Common myeloid progenitor, CD34-positive (primary cell): ENCODE results near the gene NSG1.

Experiments
- CTCF ChIA-PET: fragments of 350-600 bp; sonication (Branson Sonifier 250); formaldehyde crosslinking; loops from one replicate; lab custom pipeline; 2021; ENCODE audit warnings: antibody characterized with exemption; lab: Charles Lee
- POLR2A ChIA-PET: fragments of 350-600 bp; sonication (Branson Sonifier 250); formaldehyde crosslinking; loops from one replicate; lab custom pipeline; 2021; ENCODE audit warnings: antibody characterized with exemption; lab: Charles Lee
- DNase-seq, 3 donors: peaks; one replicate each; pipeline versions ENCODE4 v3.0.0 to v3.0.0-alpha.2; 2013
- H3K27ac ChIP-seq, 2 experiments: 1 replicate in 1 of 2; 2 replicates in 1 of 2; pipeline ENCODE4 v1.7.0; 2013; ENCODE audit warnings: inconsistent platforms in 2 of 2, low read length in 2 of 2, mild to moderate bottlenecking in 2 of 2, low read depth in 1 of 2, moderate library complexity in 1 of 2; ENCODE audit not compliant: severe bottlenecking in 2 of 2, insufficient read depth in 1 of 2, poor library complexity in 1 of 2
- H3K27me3 ChIP-seq, 5 experiments: replicated peaks in 2 of 5; 1 replicate in 3 of 5; 2 replicates in 2 of 5; pipeline versions ENCODE4 v1.6.1 to v1.7.0; 2013; ENCODE audit warnings: low read length in 4 of 5, mild to moderate bottlenecking in 2 of 5, moderate library complexity in 2 of 5, inconsistent platforms in 1 of 5; ENCODE audit not compliant: insufficient read depth in 5 of 5, control insufficient read depth in 4 of 5
- H3K36me3 ChIP-seq, 4 experiments: 1 replicate in 2 of 4; 2 replicates in 2 of 4; pipeline versions ENCODE4 v1.6.1 to v1.7.0; 2013; ENCODE audit warnings: low read length in 3 of 4, control low read depth in 1 of 4, mild to moderate bottlenecking in 1 of 4; ENCODE audit not compliant: control insufficient read depth in 4 of 4, insufficient read depth in 4 of 4
- H3K4me1 ChIP-seq, 4 experiments: 1 replicate in 3 of 4; 2 replicates in 1 of 4; pipeline versions ENCODE4 v1.6.1 to v1.7.1; 2013; ENCODE audit warnings: low read length in 3 of 4, mild to moderate bottlenecking in 3 of 4, control low read depth in 1 of 4, inconsistent platforms in 1 of 4, moderate library complexity in 1 of 4; ENCODE audit not compliant: control insufficient read depth in 4 of 4, insufficient read depth in 4 of 4; ENCODE audit errors: control extremely low read depth in 1 of 4
- H3K4me3 ChIP-seq, 7 experiments: 1 replicate in 4 of 7; 2 replicates in 3 of 7; pipeline versions ENCODE4 v1.5.1 to v1.7.0; 2013; ENCODE audit warnings: mild to moderate bottlenecking in 7 of 7, low read length in 6 of 7, moderate library complexity in 6 of 7, inconsistent platforms in 2 of 7, low read depth in 2 of 7, control low read depth in 1 of 7; ENCODE audit not compliant: insufficient read depth in 4 of 7, control insufficient read depth in 1 of 7; ENCODE audit errors: extremely low read depth in 1 of 7
- H3K9me3 ChIP-seq, 5 experiments: 1 replicate in 4 of 5; 2 replicates in 1 of 5; pipeline versions ENCODE4 v1.6.1 to v1.7.1; 2013; ENCODE audit warnings: low read length in 4 of 5, mild to moderate bottlenecking in 2 of 5, inconsistent platforms in 1 of 5, low read depth in 1 of 5, moderate library complexity in 1 of 5; ENCODE audit not compliant: control insufficient read depth in 4 of 5, insufficient read depth in 2 of 5; ENCODE audit errors: control extremely low read depth in 1 of 5
- WGBS: methylation state at CpG from one replicate; pipeline ENCODE4 v1.1.5; 2013; ENCODE audit not compliant: insufficient coverage; 5-methylcytosine and 5-hydroxymethylcytosine counted together

Gene NSG1

DNA sequence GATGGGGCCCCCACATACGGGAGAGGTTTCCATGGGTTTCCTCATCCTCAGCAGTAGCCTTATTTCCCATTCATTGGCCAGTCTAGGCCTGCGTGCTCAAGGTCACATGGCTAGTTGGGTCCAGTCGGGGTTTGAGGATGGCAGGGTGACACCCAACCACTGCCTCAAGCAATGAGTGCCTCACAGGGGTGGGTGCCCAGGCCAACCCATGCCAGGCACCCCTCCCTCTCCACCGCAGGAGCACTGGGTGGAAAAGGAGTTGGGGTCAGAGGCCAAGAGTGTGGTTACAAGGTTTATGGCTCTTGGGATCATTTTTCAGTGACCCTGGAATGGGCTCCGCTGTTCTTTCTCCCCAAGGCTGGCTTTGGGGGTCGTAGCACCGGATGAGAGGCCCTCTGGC is 3.1 kb downstream of the NSG1 start:
- no peak for DNase-seq
- CTCF ChIA-PET = no interaction called here
- POLR2A ChIA-PET = no interaction called here
- H3K36me3 ChIP-seq = no peaks in the 10 kb centered on the region
- H3K4me3 ChIP-seq = no peak overlapping the region
- H3K4me1 ChIP-seq = peaks cover 0 to 26% (median 20%) of the 10 kb centered on the region in 4 experiments
- H3K27ac ChIP-seq = no peak overlapping the region
- WGBS = 80% methylated on average over 7 of the region's 7 CpGs
- H3K27me3 ChIP-seq = peaks cover 0 to 94% (median 19%) of the 10 kb centered on the region in 5 experiments
- H3K9me3 ChIP-seq = no peaks in the 10 kb centered on the region

DNA sequence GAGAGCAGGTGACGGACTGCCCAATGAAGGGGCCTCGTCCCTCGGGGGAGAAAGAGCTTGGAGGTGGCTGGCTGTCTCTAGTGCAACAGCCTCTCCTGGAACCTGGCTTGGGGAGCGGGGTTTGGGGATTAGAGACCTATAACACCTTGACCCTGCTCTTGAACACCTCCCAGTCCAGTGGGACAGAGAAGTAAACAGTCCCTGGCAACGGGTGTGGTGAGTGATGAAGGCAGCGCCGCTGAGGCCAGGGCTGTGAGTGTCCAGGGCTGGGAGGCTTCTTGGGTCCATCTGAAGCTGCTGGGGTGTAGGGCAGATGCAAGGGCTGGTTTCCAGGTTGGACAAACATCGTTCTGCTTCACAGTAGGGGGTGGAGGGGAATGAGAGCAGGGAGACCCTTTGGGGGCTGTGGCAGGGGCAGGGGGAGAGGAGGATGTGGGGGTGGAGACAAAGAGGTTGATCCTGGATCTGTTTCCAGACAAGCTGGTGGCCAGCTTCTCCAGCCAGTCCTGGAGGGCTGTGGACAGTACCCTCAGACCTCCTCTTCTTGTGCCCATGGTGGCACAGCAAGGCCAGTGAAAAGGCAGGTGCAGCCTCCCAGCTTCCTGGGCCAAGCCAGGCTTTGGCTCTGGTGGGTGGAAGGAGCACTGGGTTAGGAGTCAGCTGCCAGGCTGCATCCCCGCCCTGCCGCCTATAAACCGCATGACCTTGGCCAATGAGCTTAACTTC is 3.8 kb downstream of the NSG1 start:
- 85% methylated on average over 8 of the region's 11 CpGs for WGBS
- CTCF ChIA-PET = no interaction called here
- POLR2A ChIA-PET = no interaction called here

GRCh38 chr4:4391866-4392265 is 5.0 kb downstream of the NSG1 start:
- ChIA-PET CTCF (no interaction called here), POLR2A (no interaction called here)
- peaks cover 0 to 17% (median 10%) of the 10 kb centered on the region in 4 experiments for H3K4me1 ChIP-seq

More for the DNA sequence above, 3.8 kb downstream of the NSG1 start:
- Histone ChIP-seq H3K9me3 (no peaks in the 10 kb centered on the region), H3K4me1 (peaks cover 0 to 24% (median 19%) of the 10 kb centered on the region in 4 experiments), H3K4me3 (no peak overlapping the region), H3K27ac (no peak overlapping the region), H3K36me3 (no peaks in the 10 kb centered on the region), H3K27me3 (peaks cover 0 to 94% (median 17%) of the 10 kb centered on the region in 5 experiments)
- no peak for DNase-seq

DNA sequence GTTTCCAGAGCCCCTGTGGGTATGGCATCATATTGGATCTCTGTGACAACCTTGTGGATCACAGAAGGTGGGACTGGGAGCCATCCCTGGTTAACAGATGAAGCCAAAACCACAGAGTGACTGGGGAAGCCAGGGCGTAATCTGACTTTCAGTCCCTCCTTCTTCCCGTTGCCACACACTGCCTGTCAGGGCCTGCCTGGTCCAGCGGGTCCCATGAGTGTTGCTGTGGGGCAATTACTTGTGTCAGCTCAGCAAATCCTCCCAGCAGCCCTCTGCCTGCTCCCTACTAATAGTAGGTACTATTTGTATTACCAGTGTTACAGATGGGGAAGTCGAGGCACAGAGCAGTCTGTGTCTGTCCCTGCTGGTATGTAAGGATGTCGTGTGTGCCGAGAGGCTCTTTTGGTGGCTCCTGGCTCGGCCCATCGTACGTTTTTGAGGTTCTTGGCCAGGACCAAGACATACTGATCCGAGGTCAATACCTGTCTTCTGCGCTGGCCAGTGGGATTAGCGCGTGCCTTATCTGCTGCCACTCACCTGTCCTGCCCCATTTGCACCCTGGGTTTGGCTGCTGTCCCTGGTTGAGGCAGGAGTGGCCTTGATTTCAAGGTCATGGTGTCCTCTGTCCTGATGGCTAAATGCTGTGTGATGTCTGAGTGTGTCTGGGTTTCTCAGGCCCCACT is 5.7 kb downstream of the NSG1 start:
- 92% methylated on average over 12 of the region's 13 CpGs for WGBS

More at GRCh38 chr4:4391866-4392265, 5.0 kb downstream of the NSG1 start:
- no peak for DNase-seq
- no CpG with 5 or more reads among the region's 4 CpGs for WGBS
- Histone ChIP-seq H3K9me3 (no peaks in the 10 kb centered on the region), H3K36me3 (no peaks in the 10 kb centered on the region), H3K27me3 (peaks cover 0 to 94% (median 18%) of the 10 kb centered on the region in 5 experiments), H3K27ac (no peak overlapping the region), H3K4me3 (no peak overlapping the region)

DNA sequence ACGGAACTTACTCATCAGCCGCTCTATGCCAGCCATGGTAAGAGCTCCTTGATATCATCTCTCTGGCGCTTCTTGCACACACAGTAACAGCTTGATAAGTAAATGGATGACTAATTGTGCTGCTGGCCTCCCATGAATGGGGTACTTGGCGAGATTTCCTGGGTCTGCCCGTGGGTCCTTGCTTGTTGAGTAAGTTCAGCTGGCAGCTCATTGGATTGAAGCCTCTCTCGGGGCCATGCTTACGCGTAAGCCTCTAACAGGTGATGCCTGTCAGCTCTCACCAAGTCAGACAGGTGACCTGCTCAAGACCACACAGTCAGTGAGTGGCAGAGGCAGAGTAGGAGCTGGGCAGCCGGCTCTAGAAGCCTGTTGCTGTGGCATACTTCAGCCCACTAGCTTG is 7.7 kb downstream of the NSG1 start:
- Histone ChIP-seq H3K4me3 (no peak overlapping the region), H3K27ac (no peak overlapping the region), H3K27me3 (peaks cover 0 to 84% (median 15%) of the 10 kb centered on the region in 5 experiments), H3K36me3 (no peaks in the 10 kb centered on the region), H3K4me1 (peaks cover 0 to 5% (median 1%) of the 10 kb centered on the region in 4 experiments), H3K9me3 (peaks cover 0 to 2% (median 0%) of the 10 kb centered on the region in 5 experiments)
- POLR2A ChIA-PET = interaction anchor here (0.6 kb wide), 1 partner anchor 26 kb away, joined by 3 read pairs; no protein-coding TSS in a partner anchor
- peak in 1 of 3 donors; percentile 6 for DNase-seq
- CTCF ChIA-PET = interaction anchor here (1.1 kb wide), 1 partner anchor 35 kb away, joined by 3 read pairs; no protein-coding TSS in a partner anchor
- 86% methylated on average over 8 of the region's 9 CpGs for WGBS

More for the DNA sequence above, 5.7 kb downstream of the NSG1 start:
- no peak overlapping the region for H3K4me3 ChIP-seq
- DNase-seq = no peak
- H3K27ac ChIP-seq = no peak overlapping the region
- H3K4me1 ChIP-seq = peaks cover 0 to 9% (median 4%) of the 10 kb centered on the region in 4 experiments
- peaks cover 0 to 94% (median 18%) of the 10 kb centered on the region in 5 experiments for H3K27me3 ChIP-seq
- H3K9me3 ChIP-seq = no peaks in the 10 kb centered on the region
- ChIA-PET POLR2A (no interaction called here), CTCF (no interaction called here)
- no peaks in the 10 kb centered on the region for H3K36me3 ChIP-seq

- H3K4me3 ChIP-seq = no peak overlapping the region
- H3K4me1 ChIP-seq = peaks cover 0 to 5% (median 1%) of the 10 kb centered on the region in 4 experiments
- DNase-seq = no peak
- H3K36me3 ChIP-seq = no peaks in the 10 kb centered on the region
- WGBS = 92% methylated on average over 9 of the region's 9 CpGs
- CTCF ChIA-PET = interaction anchor here (1.1 kb wide), 2 partner anchors 30 to 34 kb away, joined by 3 read pairs; no protein-coding TSS in a partner anchor
- POLR2A ChIA-PET = interaction anchor here (0.6 kb wide), 1 partner anchor 27 kb away, joined by 3 read pairs; no protein-coding TSS in a partner anchor
- H3K9me3 ChIP-seq = peaks cover 0 to 7% (median 0%) of the 10 kb centered on the region in 5 experiments
- peaks cover 0 to 81% (median 12%) of the 10 kb centered on the region in 5 experiments for H3K27me3 ChIP-seq
- no peak overlapping the region for H3K27ac ChIP-seq
These were observed 8.5 kb downstream of the NSG1 start for GRCh38 chr4:4395371-4395770.
